HL-60 (cell line): Measurements from ENCODE around the gene GDF15.

Source experiments
- DNase-seq, 2 experiments: peaks; one replicate each; pipeline ENCODE4 v3.0.0-alpha.2; 2010 to 2020; ENCODE audit warnings: low read depth in 1 of 2, low spot score in 1 of 2
- H3K27ac ChIP-seq: fragments of 250-450 bp; sonication (Bioruptor Pico); replicated peaks from 2 replicates; pipeline ENCODE4 v1.5.1; 2020; ENCODE audit warnings: mild to moderate bottlenecking, moderate library complexity
- H3K27me3 ChIP-seq: fragments of 250-450 bp; sonication (Bioruptor Pico); 2 replicates; pipeline ENCODE4 v1.5.1; 2021; ENCODE audit warnings: mild to moderate bottlenecking, moderate library complexity; ENCODE audit not compliant: insufficient read depth, poor library complexity, severe bottlenecking
- H3K4me3 ChIP-seq: replicated peaks from 2 replicates; pipeline ENCODE4 v1.5.1; 2011; ENCODE audit warnings: mild to moderate bottlenecking, control low read depth, low read length; ENCODE audit not compliant: insufficient read depth
- CTCF ChIP-seq: IDR thresholded peaks from one replicate; pipeline ENCODE4 v1.5.1; 2011; ENCODE audit warnings: low read length, control low read depth, inconsistent platforms; ENCODE audit not compliant: insufficient read depth
- GABPA ChIP-seq: IDR thresholded peaks from 2 replicates; pipeline ENCODE4 v1.6.1; 2012; ENCODE audit warnings: low read depth
- POLR2AphosphoS5 ChIP-seq: IDR thresholded peaks from 2 replicates; pipeline ENCODE4 v1.6.1; 2012; ENCODE audit warnings: low read depth
- REST ChIP-seq: IDR thresholded peaks from 2 replicates; pipeline ENCODE4 v1.6.1; 2012; ENCODE audit warnings: low read depth; ENCODE audit not compliant: insufficient replicate concordance
- SPI1 ChIP-seq: IDR thresholded peaks from 2 replicates; pipeline ENCODE4 v1.6.1; 2012; ENCODE audit warnings: low read depth, mild to moderate bottlenecking, borderline replicate concordance

Gene GDF15

GRCh38 chr19:18384775-18385174 is 1.2 kb upstream of the GDF15 start:
- H3K27me3 ChIP-seq = peaks cover 7% of the 10 kb centered on the region
- DNase-seq = no peak
- no peak overlapping the region for H3K27ac ChIP-seq
- no peak for TF ChIP-seq CTCF
- TF ChIP-seq REST = no peak
- no peak for TF ChIP-seq GABPA
- H3K4me3 ChIP-seq = no peak overlapping the region

GRCh38 chr19:18385359-18385674 is 641 bp upstream of the GDF15 start:
- Histone ChIP-seq H3K27ac (no peak overlapping the region), H3K4me3 (no peak overlapping the region)

GRCh38 chr19:18386543-18387271 is 749 bp downstream of the GDF15 start:
- Histone ChIP-seq H3K4me3 (no peak overlapping the region), H3K27me3 (peaks cover 7% of the 10 kb centered on the region), H3K27ac (no peak overlapping the region)
- no peak for DNase-seq
- no peak for TF ChIP-seq CTCF
- TF ChIP-seq SPI1 = no peak
- no peak for TF ChIP-seq GABPA
- TF ChIP-seq REST = no peak
- no peak for TF ChIP-seq POLR2AphosphoS5

More at GRCh38 chr19:18385359-18385674, 641 bp upstream of the GDF15 start:
- TF ChIP-seq SPI1 (no peak), CTCF (no peak), POLR2AphosphoS5 (no peak), GABPA (no peak), REST (no peak)
- no peak for DNase-seq
- H3K27me3 ChIP-seq = peaks cover 7% of the 10 kb centered on the region
